C4-2B (cell line): ENCODE results near the gene KCNJ14.

Experiments used
- CTCF ChIP-seq: fragments of 450-650 bp; conservative IDR thresholded peaks from 2 replicates; pipeline ENCODE4 v1.5.1; 2017; ENCODE audit warnings: mild to moderate bottlenecking
- ZFX ChIP-seq: fragments of 450-650 bp; IDR thresholded peaks from 2 replicates; pipeline ENCODE4 v1.6.1; 2017

DNA sequence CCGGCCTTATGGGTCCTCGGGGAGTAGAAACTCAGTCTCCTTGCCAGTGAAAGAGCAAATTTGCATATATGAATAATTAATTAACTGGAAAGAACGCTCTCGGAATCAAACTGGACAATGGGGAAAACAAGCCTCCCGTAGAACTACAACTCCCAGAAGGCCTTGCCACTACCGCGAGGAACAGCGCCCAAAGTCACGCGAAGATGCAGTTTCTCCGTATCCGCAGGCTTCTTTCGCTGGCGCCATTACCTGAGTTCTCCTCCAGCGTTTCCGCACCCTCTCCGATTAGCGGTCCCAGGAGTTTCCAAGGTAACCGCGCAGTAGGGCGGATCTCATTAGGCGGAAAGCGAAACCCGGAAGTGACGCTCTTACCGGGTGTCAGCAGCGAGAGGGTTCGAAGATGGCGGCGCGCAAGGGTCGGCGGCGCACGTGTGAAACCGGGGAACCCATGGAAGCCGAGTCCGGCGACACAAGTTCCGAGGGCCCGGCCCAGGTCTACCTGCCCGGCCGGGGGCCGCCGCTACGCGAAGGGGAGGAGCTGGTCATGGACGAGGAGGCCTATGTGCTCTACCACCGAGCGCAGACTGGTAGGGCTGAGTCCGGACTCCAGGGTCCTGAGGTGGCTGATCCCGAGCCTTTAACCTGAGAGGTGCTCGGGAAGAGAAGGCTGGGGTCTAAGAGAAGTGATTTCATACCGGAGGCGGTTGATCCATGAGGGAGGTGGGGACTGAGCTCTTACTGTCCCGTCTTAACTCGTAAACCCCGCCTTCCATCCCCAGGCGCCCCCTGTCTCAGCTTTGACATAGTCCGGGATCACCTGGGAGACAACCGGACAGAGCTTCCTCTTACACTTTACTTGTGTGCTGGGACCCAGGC is 9.5 kb upstream of the KCNJ14 start, which contains the start of gene GRWD1:
- TF ChIP-seq CTCF (peak; percentile 44; the same call in 1 of the 2 replicates), ZFX (no peak)
